IMR-90 (cell line): Measurements from ENCODE around the gene TFDP2. TPM values are rescaled to one million over a fixed set of nuclear protein-coding genes. Genes with fewer than 3 reads are reported as not detected.

Source experiments
- ATAC-seq: fragments of 200-7000 bp; cut with Tn5 transposase; 2 replicates; pipeline ENCODE4 v1.9.1; 2020; ENCODE audit warnings: low read depth, mild to moderate bottlenecking, moderate library complexity
- BruUV-seq: library from RNA; stranded (reverse); fragments of 400-500 nt; replicated peaks from 2 replicates; lab custom pipeline; 2021; lab: Mats Ljungman, UMichigan
- CTCF ChIA-PET: fragments of 300-600 bp; formaldehyde crosslinking; extraction: SDS; loops from one replicate; lab custom pipeline; 2021; ENCODE audit warnings: antibody characterized with exemption; lab: Yijun Ruan, JAX
- POLR2A ChIA-PET: fragments of 300-600 bp; sonication (Branson Sonifier 250); formaldehyde crosslinking; loops from one replicate; lab custom pipeline; 2022; ENCODE audit warnings: antibody characterized with exemption; ENCODE audit not compliant: unreplicated experiment; lab: Charles Lee
- DNase-seq: peaks from one replicate; pipeline ENCODE4 v3.0.0; 2013
- H2AFZ ChIP-seq: replicated peaks from 2 replicates; pipeline ENCODE3; 2013; ENCODE audit warnings: low read length, mild to moderate bottlenecking; ENCODE audit not compliant: poor library complexity
- H2AK5ac ChIP-seq: 2 replicates; pipeline ENCODE4 v1.6.1; 2013; ENCODE audit warnings: low read depth, low read length, inconsistent platforms
- H2AK9ac ChIP-seq: replicated peaks from 2 replicates; pipeline ENCODE3; 2013; ENCODE audit warnings: mild to moderate bottlenecking, low read depth, low read length, moderate library complexity; ENCODE audit not compliant: poor library complexity
- H2BK120ac ChIP-seq: 2 replicates; pipeline ENCODE4 v1.6.1; 2013; ENCODE audit warnings: low read depth, low read length, inconsistent platforms
- H2BK15ac ChIP-seq: 3 replicates; pipeline ENCODE4 v1.6.1; 2013; ENCODE audit warnings: low read depth, low read length, inconsistent platforms
- H2BK20ac ChIP-seq: 2 replicates; pipeline ENCODE4 v1.6.1; 2013; ENCODE audit warnings: low read depth, mild to moderate bottlenecking, inconsistent platforms, low read length, moderate library complexity
- H2BK5ac ChIP-seq: 2 replicates; pipeline ENCODE4 v1.6.1; 2013; ENCODE audit warnings: mild to moderate bottlenecking, low read depth, low read length, inconsistent platforms; ENCODE audit not compliant: poor library complexity, severe bottlenecking
- H3K14ac ChIP-seq: replicated peaks from 2 replicates; pipeline ENCODE4 v1.6.1; 2013; ENCODE audit warnings: low read depth, low read length, inconsistent platforms
- H3K18ac ChIP-seq: 2 replicates; pipeline ENCODE4 v1.6.1; 2013; ENCODE audit warnings: low read depth, low read length, control low read depth
- H3K23ac ChIP-seq: 2 replicates; pipeline ENCODE4 v1.6.1; 2013; ENCODE audit warnings: low read depth, low read length, inconsistent platforms
- H3K27ac ChIP-seq: 2 replicates; pipeline ENCODE4 v1.5.1; 2013; ENCODE audit warnings: mild to moderate bottlenecking, control low read depth, low read length; ENCODE audit not compliant: insufficient read depth
- H3K27me3 ChIP-seq: 2 replicates; pipeline ENCODE4 v1.6.1; 2013; ENCODE audit warnings: low read length; ENCODE audit not compliant: control insufficient read depth, insufficient read depth
- H3K36me3 ChIP-seq: 2 replicates; pipeline ENCODE4 v1.6.1; 2013; ENCODE audit warnings: low read length, mixed read lengths; ENCODE audit not compliant: control insufficient read depth, insufficient read depth
- H3K4ac ChIP-seq: 2 replicates; pipeline ENCODE4 v1.6.1; 2013; ENCODE audit warnings: low read depth, low read length, inconsistent platforms
- H3K4me1 ChIP-seq: 2 replicates; pipeline ENCODE4 v1.6.1; 2013; ENCODE audit warnings: low read length, mixed read lengths; ENCODE audit not compliant: control insufficient read depth, insufficient read depth
- H3K4me2 ChIP-seq: 2 replicates; pipeline ENCODE4 v1.6.1; 2013; ENCODE audit warnings: low read depth, mild to moderate bottlenecking, control low read depth, low read length, moderate library complexity
- H3K4me3 ChIP-seq: 2 replicates; pipeline ENCODE4 v1.5.1; 2013; ENCODE audit warnings: low read depth, mild to moderate bottlenecking, control low read depth, low read length, moderate library complexity; ENCODE audit not compliant: insufficient read depth
- H3K56ac ChIP-seq: 2 replicates; pipeline ENCODE4 v1.6.1; 2013; ENCODE audit warnings: low read length, inconsistent platforms; ENCODE audit not compliant: insufficient read depth; ENCODE audit errors: extremely low read depth
- H3K79me1 ChIP-seq, 2 experiments: 2 replicates each; pipeline ENCODE4 v1.6.1; 2013; ENCODE audit warnings: low read length in 2 of 2, inconsistent platforms in 1 of 2, low read depth in 1 of 2
- H3K9ac ChIP-seq: 2 replicates; pipeline ENCODE4 v1.6.1; 2013; ENCODE audit warnings: low read depth, low read length, control low read depth
- H3K9me1 ChIP-seq: 2 replicates; pipeline ENCODE4 v1.6.1; 2013; ENCODE audit warnings: low read length, inconsistent platforms; ENCODE audit not compliant: insufficient read depth
- H3K9me3 ChIP-seq: 2 replicates; pipeline ENCODE4 v1.6.1; 2013; ENCODE audit warnings: low read length; ENCODE audit not compliant: control insufficient read depth, insufficient read depth
- H4K20me1 ChIP-seq: 2 replicates; pipeline ENCODE4 v1.6.1; 2013; ENCODE audit warnings: low read length, inconsistent platforms; ENCODE audit not compliant: insufficient read depth
- H4K5ac ChIP-seq: 2 replicates; pipeline ENCODE4 v1.6.1; 2013; ENCODE audit warnings: mild to moderate bottlenecking, low read depth, low read length, control low read depth
- H4K8ac ChIP-seq, 2 experiments: 2 replicates each; pipeline ENCODE4 v1.6.1; 2013; ENCODE audit warnings: low read depth in 2 of 2, low read length in 2 of 2, control low read depth in 1 of 2, inconsistent platforms in 1 of 2
- H4K91ac ChIP-seq: 2 replicates; pipeline ENCODE4 v1.6.1; 2013; ENCODE audit warnings: low read depth, low read length, inconsistent platforms; ENCODE audit not compliant: insufficient read depth
- BHLHE40 ChIP-seq: fragments of 150-350 bp; IDR thresholded peaks from 2 replicates; pipeline ENCODE4 v1.6.1; 2016; ENCODE audit warnings: mild to moderate bottlenecking, low read depth, low read length
- CEBPB ChIP-seq: IDR thresholded peaks from 2 replicates; pipeline ENCODE4 v1.6.1; 2012; ENCODE audit warnings: low read depth, low read length, improper control_type of control experiment
- CHD1 ChIP-seq: IDR thresholded peaks from 2 replicates; pipeline ENCODE4 v1.6.1; 2012; ENCODE audit warnings: low read depth, low read length, improper control_type of control experiment
- FOS ChIP-seq: fragments of 150-350 bp; IDR thresholded peaks from 2 replicates; pipeline ENCODE4 v1.6.1; 2016; ENCODE audit warnings: low read depth, low read length
- MAFK ChIP-seq: IDR thresholded peaks from 2 replicates; pipeline ENCODE4 v1.6.1; 2012; ENCODE audit warnings: low read depth, low read length, improper control_type of control experiment
- MAZ ChIP-seq: IDR thresholded peaks from 2 replicates; pipeline ENCODE4 v1.6.1; 2012; ENCODE audit warnings: low read depth, mild to moderate bottlenecking, low read length, improper control_type of control experiment, moderate library complexity, borderline replicate concordance
- MXI1 ChIP-seq: IDR thresholded peaks from 2 replicates; pipeline ENCODE4 v1.6.1; 2012; ENCODE audit warnings: low read depth, mild to moderate bottlenecking, low read length, moderate library complexity, borderline replicate concordance
- NFE2L2 ChIP-seq: fragments of 150-350 bp; IDR thresholded peaks from 2 replicates; pipeline ENCODE4 v1.6.1; 2016; ENCODE audit warnings: low read depth, mild to moderate bottlenecking, low read length
- POLR2A ChIP-seq: IDR thresholded peaks from 2 replicates; pipeline ENCODE4 v1.6.1; 2012; ENCODE audit warnings: mild to moderate bottlenecking, low read depth, low read length
- RAD21 ChIP-seq: IDR thresholded peaks from 2 replicates; pipeline ENCODE4 v1.6.1; 2012; ENCODE audit warnings: low read length, improper control_type of control experiment
- RCOR1 ChIP-seq: IDR thresholded peaks from 2 replicates; pipeline ENCODE4 v1.6.1; 2012; ENCODE audit warnings: mild to moderate bottlenecking, low read length, improper control_type of control experiment; ENCODE audit not compliant: insufficient replicate concordance
- RFX5 ChIP-seq: IDR thresholded peaks from 2 replicates; pipeline ENCODE4 v1.8.0; 2012; ENCODE audit warnings: low read depth, mild to moderate bottlenecking, low read length, moderate library complexity
- SMC3 ChIP-seq: fragments of 150-350 bp; IDR thresholded peaks from 2 replicates; pipeline ENCODE4 v1.6.1; 2016; ENCODE audit warnings: low read depth, mild to moderate bottlenecking, antibody characterized with exemption, low read length, moderate library complexity
- WGBS, 2 experiments: methylation state at CpG; one replicate each; pipeline versions ENCODE4 v1.1.5 to v1.1.7; 2013; ENCODE audit warnings: missing lambda C conversion rate in 2 of 2; ENCODE audit not compliant: insufficient read length in 1 of 2; ENCODE audit errors: extremely low coverage in 2 of 2; 5-methylcytosine and 5-hydroxymethylcytosine counted together
- dilution Hi-C: fragments of 300-500 bp; cut with HindIII; formaldehyde crosslinking; loops from one replicate; pipeline ENCODE4 v1.14.3; 2018; ENCODE audit warnings: low sequenced_read_pairs; ENCODE audit not compliant: unreplicated experiment
- in situ Hi-C: fragments of 300-500 bp; cut with MboI; formaldehyde crosslinking; loops from 3 replicates; pipeline ENCODE4 v1.14.3; 2019; ENCODE audit warnings: low sequenced_read_pairs, inconsistent platforms, mixed read lengths
- intact Hi-C: fragments of 100-400 bp; cut with micrococcal nuclease; formaldehyde crosslinking; loops from 2 replicates; pipeline ENCODE4 v1.10.0; 2022
- polyA plus RNA-seq, 3 experiments: library from polyadenylated mRNA; depleted of rRNA; stranded (reverse); fragments of >200 nt; gene quantifications; 2 replicates each; pipeline ENCODE4 v1.2.3, GENCODE V29; 2012; ENCODE audit warnings: low replicate concordance in 1 of 3
- total RNA-seq: library from RNA; depleted of rRNA; stranded (reverse); fragments of >200 nt; gene quantifications from 2 replicates; pipeline ENCODE4 v1.2.3, GENCODE V29; 2012
- TF ChIP-seq, protein P1 (sequence below): fragments of 150-350 bp; IDR thresholded peaks from 2 replicates; pipeline ENCODE4 v1.6.1; 2016; ENCODE audit warnings: low read depth, mild to moderate bottlenecking, low read length, moderate library complexity, borderline replicate concordance
- TF ChIP-seq, protein P2 (sequence below): fragments of 150-350 bp; IDR thresholded peaks from 2 replicates; pipeline ENCODE4 v1.6.1; 2017; ENCODE audit warnings: mild to moderate bottlenecking, antibody characterized with exemption, low read length, low read depth
- TF ChIP-seq, protein P3 (sequence below): conservative IDR thresholded peaks from 2 replicates; pipeline ENCODE4 v1.5.1; 2012; ENCODE audit warnings: mild to moderate bottlenecking, low read depth, low read length, improper control_type of control experiment

The TFDP2 gene
- total and polyA plus RNA-seq, 2 of the 4 experiments (the other 2 are of a cell fraction) = 10.7 to 23.7 TPM

GRCh38 chr3:141949972-141950371 is 199.4 kb downstream of the TFDP2 start:
- dilution Hi-C loops (no loop called here), in situ Hi-C loops (no loop called here), intact Hi-C loops (no loop called here)
- H4K91ac ChIP-seq = no peak overlapping the region
- no peaks in the 10 kb centered on the region; the same call in 1 of the 2 replicates for H3K4me1 ChIP-seq
- H4K20me1 ChIP-seq = no peaks in the 10 kb centered on the region
- H2BK120ac ChIP-seq = no peak overlapping the region
- no peak overlapping the region for H3K4me2 ChIP-seq
- CTCF ChIA-PET = no interaction called here
- no peak overlapping the region for H2AK9ac ChIP-seq
- H3K9me1 ChIP-seq = peaks cover 3% of the 10 kb centered on the region; the same call in 1 of the 2 replicates
- H3K56ac ChIP-seq = no peak overlapping the region
- peaks cover 12% of the 10 kb centered on the region for H3K36me3 ChIP-seq
- no TSS peak for BruUV-seq
- no peak overlapping the region for H3K27ac ChIP-seq
- H2BK20ac ChIP-seq = no peak overlapping the region
- H3K4me3 ChIP-seq = no peak overlapping the region
- no peaks in the 10 kb centered on the region for H3K9me3 ChIP-seq
- H2AK5ac ChIP-seq = no peak overlapping the region
- DNase-seq (no peak), ATAC-seq (no peak)
- no peak overlapping the region for H3K4ac ChIP-seq
- no peak overlapping the region for H2AFZ ChIP-seq
- H3K18ac ChIP-seq = no peak overlapping the region
- no peak overlapping the region for H3K14ac ChIP-seq
- H4K8ac ChIP-seq = no peak overlapping the region
- no peak overlapping the region for H3K23ac ChIP-seq
- no peak overlapping the region for H4K5ac ChIP-seq
- POLR2A ChIA-PET = no interaction called here
- TF ChIP-seq NFE2L2 (no peak), CHD1 (no peak), RAD21 (no peak), MAZ (no peak), CEBPB (no peak), MAFK (no peak), RFX5 (no peak), BHLHE40 (no peak), MXI1 (no peak), SMC3 (no peak), RCOR1 (no peak), POLR2A (no peak), FOS (no peak)
- TF ChIP-seq, protein P1, sequence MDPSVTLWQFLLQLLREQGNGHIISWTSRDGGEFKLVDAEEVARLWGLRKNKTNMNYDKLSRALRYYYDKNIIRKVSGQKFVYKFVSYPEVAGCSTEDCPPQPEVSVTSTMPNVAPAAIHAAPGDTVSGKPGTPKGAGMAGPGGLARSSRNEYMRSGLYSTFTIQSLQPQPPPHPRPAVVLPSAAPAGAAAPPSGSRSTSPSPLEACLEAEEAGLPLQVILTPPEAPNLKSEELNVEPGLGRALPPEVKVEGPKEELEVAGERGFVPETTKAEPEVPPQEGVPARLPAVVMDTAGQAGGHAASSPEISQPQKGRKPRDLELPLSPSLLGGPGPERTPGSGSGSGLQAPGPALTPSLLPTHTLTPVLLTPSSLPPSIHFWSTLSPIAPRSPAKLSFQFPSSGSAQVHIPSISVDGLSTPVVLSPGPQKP = no peak
- TF ChIP-seq, protein P2, sequence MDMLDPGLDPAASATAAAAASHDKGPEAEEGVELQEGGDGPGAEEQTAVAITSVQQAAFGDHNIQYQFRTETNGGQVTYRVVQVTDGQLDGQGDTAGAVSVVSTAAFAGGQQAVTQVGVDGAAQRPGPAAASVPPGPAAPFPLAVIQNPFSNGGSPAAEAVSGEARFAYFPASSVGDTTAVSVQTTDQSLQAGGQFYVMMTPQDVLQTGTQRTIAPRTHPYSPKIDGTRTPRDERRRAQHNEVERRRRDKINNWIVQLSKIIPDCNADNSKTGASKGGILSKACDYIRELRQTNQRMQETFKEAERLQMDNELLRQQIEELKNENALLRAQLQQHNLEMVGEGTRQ = no peak
- TF ChIP-seq, protein P3, sequence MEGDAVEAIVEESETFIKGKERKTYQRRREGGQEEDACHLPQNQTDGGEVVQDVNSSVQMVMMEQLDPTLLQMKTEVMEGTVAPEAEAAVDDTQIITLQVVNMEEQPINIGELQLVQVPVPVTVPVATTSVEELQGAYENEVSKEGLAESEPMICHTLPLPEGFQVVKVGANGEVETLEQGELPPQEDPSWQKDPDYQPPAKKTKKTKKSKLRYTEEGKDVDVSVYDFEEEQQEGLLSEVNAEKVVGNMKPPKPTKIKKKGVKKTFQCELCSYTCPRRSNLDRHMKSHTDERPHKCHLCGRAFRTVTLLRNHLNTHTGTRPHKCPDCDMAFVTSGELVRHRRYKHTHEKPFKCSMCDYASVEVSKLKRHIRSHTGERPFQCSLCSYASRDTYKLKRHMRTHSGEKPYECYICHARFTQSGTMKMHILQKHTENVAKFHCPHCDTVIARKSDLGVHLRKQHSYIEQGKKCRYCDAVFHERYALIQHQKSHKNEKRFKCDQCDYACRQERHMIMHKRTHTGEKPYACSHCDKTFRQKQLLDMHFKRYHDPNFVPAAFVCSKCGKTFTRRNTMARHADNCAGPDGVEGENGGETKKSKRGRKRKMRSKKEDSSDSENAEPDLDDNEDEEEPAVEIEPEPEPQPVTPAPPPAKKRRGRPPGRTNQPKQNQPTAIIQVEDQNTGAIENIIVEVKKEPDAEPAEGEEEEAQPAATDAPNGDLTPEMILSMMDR = no peak
- H2BK5ac ChIP-seq = no peak overlapping the region
- H3K27me3 ChIP-seq = no peaks in the 10 kb centered on the region
- no CpG with 5 or more reads among the region's 6 CpGs for WGBS, 2 experiments
- H3K79me1 ChIP-seq = no peaks in the 10 kb centered on the region
- H3K9ac ChIP-seq = no peak overlapping the region
- no peak overlapping the region for H2BK15ac ChIP-seq
